Erythroblast (primary cell): ENCODE results near the gene PALLD.

Experiments
- GATA1 ChIP-seq: IDR thresholded peaks from 2 replicates; pipeline ENCODE4 v1.6.1; 2011; ENCODE audit warnings: low read depth, mild to moderate bottlenecking, control low read depth, low read length, moderate library complexity
- POLR2A ChIP-seq: IDR thresholded peaks from 2 replicates; pipeline ENCODE4 v1.6.1; 2011; ENCODE audit warnings: mild to moderate bottlenecking, low read length

DNA sequence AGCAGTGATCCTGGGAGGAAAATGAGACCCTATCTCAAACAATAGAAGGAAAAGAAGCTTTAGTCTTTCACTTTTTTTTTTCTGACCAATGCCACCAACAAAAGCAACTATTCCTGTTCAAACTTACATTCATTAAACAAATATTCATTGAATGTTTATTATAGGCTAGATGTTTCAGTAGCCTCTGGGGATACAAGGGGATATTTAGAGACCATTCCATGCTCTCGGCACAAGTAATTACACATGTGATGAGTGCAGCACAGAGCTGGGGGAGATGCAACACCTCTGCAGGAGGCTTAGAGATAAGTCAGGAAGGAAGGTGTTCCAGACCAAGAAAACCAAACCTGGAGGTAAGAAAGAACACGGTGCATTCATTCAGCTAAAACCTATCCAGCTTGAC is 68.3 kb downstream of the PALLD start:
- TF ChIP-seq POLR2A = no peak
- TF ChIP-seq GATA1 = no peak
